IMR-90 (cell line): Measurements from ENCODE around the gene C2orf49. TPM values are rescaled to one million over a fixed set of nuclear protein-coding genes. Genes with fewer than 3 reads are reported as not detected.

ENCODE experiments used
- ATAC-seq: fragments of 200-7000 bp; cut with Tn5 transposase; 2 replicates; pipeline ENCODE4 v1.9.1; 2020; ENCODE audit warnings: low read depth, mild to moderate bottlenecking, moderate library complexity
- BruUV-seq: library from RNA; stranded (reverse); fragments of 400-500 nt; replicated peaks from 2 replicates; lab custom pipeline; 2021; lab: Mats Ljungman, UMichigan
- CTCF ChIA-PET: fragments of 300-600 bp; formaldehyde crosslinking; extraction: SDS; loops from one replicate; lab custom pipeline; 2021; ENCODE audit warnings: antibody characterized with exemption; lab: Yijun Ruan, JAX
- POLR2A ChIA-PET: fragments of 300-600 bp; sonication (Branson Sonifier 250); formaldehyde crosslinking; loops from one replicate; lab custom pipeline; 2022; ENCODE audit warnings: antibody characterized with exemption; ENCODE audit not compliant: unreplicated experiment; lab: Charles Lee
- DNase-seq: peaks from one replicate; pipeline ENCODE4 v3.0.0; 2013
- H2AFZ ChIP-seq: replicated peaks from 2 replicates; pipeline ENCODE3; 2013; ENCODE audit warnings: low read length, mild to moderate bottlenecking; ENCODE audit not compliant: poor library complexity
- H2AK5ac ChIP-seq: 2 replicates; pipeline ENCODE4 v1.6.1; 2013; ENCODE audit warnings: low read depth, low read length, inconsistent platforms
- H2AK9ac ChIP-seq: replicated peaks from 2 replicates; pipeline ENCODE3; 2013; ENCODE audit warnings: mild to moderate bottlenecking, low read depth, low read length, moderate library complexity; ENCODE audit not compliant: poor library complexity
- H2BK120ac ChIP-seq: 2 replicates; pipeline ENCODE4 v1.6.1; 2013; ENCODE audit warnings: low read depth, low read length, inconsistent platforms
- H2BK15ac ChIP-seq: 3 replicates; pipeline ENCODE4 v1.6.1; 2013; ENCODE audit warnings: low read depth, low read length, inconsistent platforms
- H2BK20ac ChIP-seq: 2 replicates; pipeline ENCODE4 v1.6.1; 2013; ENCODE audit warnings: low read depth, mild to moderate bottlenecking, inconsistent platforms, low read length, moderate library complexity
- H2BK5ac ChIP-seq: 2 replicates; pipeline ENCODE4 v1.6.1; 2013; ENCODE audit warnings: mild to moderate bottlenecking, low read depth, low read length, inconsistent platforms; ENCODE audit not compliant: poor library complexity, severe bottlenecking
- H3K14ac ChIP-seq: replicated peaks from 2 replicates; pipeline ENCODE4 v1.6.1; 2013; ENCODE audit warnings: low read depth, low read length, inconsistent platforms
- H3K18ac ChIP-seq: 2 replicates; pipeline ENCODE4 v1.6.1; 2013; ENCODE audit warnings: low read depth, low read length, control low read depth
- H3K23ac ChIP-seq: 2 replicates; pipeline ENCODE4 v1.6.1; 2013; ENCODE audit warnings: low read depth, low read length, inconsistent platforms
- H3K27ac ChIP-seq: 2 replicates; pipeline ENCODE4 v1.5.1; 2013; ENCODE audit warnings: mild to moderate bottlenecking, control low read depth, low read length; ENCODE audit not compliant: insufficient read depth
- H3K27me3 ChIP-seq: 2 replicates; pipeline ENCODE4 v1.6.1; 2013; ENCODE audit warnings: low read length; ENCODE audit not compliant: control insufficient read depth, insufficient read depth
- H3K36me3 ChIP-seq: 2 replicates; pipeline ENCODE4 v1.6.1; 2013; ENCODE audit warnings: low read length, mixed read lengths; ENCODE audit not compliant: control insufficient read depth, insufficient read depth
- H3K4ac ChIP-seq: 2 replicates; pipeline ENCODE4 v1.6.1; 2013; ENCODE audit warnings: low read depth, low read length, inconsistent platforms
- H3K4me1 ChIP-seq: 2 replicates; pipeline ENCODE4 v1.6.1; 2013; ENCODE audit warnings: low read length, mixed read lengths; ENCODE audit not compliant: control insufficient read depth, insufficient read depth
- H3K4me2 ChIP-seq: 2 replicates; pipeline ENCODE4 v1.6.1; 2013; ENCODE audit warnings: low read depth, mild to moderate bottlenecking, control low read depth, low read length, moderate library complexity
- H3K4me3 ChIP-seq: 2 replicates; pipeline ENCODE4 v1.5.1; 2013; ENCODE audit warnings: low read depth, mild to moderate bottlenecking, control low read depth, low read length, moderate library complexity; ENCODE audit not compliant: insufficient read depth
- H3K56ac ChIP-seq: 2 replicates; pipeline ENCODE4 v1.6.1; 2013; ENCODE audit warnings: low read length, inconsistent platforms; ENCODE audit not compliant: insufficient read depth; ENCODE audit errors: extremely low read depth
- H3K79me1 ChIP-seq, 2 experiments: 2 replicates each; pipeline ENCODE4 v1.6.1; 2013; ENCODE audit warnings: low read length in 2 of 2, inconsistent platforms in 1 of 2, low read depth in 1 of 2
- H3K9ac ChIP-seq: 2 replicates; pipeline ENCODE4 v1.6.1; 2013; ENCODE audit warnings: low read depth, low read length, control low read depth
- H3K9me1 ChIP-seq: 2 replicates; pipeline ENCODE4 v1.6.1; 2013; ENCODE audit warnings: low read length, inconsistent platforms; ENCODE audit not compliant: insufficient read depth
- H3K9me3 ChIP-seq: 2 replicates; pipeline ENCODE4 v1.6.1; 2013; ENCODE audit warnings: low read length; ENCODE audit not compliant: control insufficient read depth, insufficient read depth
- H4K20me1 ChIP-seq: 2 replicates; pipeline ENCODE4 v1.6.1; 2013; ENCODE audit warnings: low read length, inconsistent platforms; ENCODE audit not compliant: insufficient read depth
- H4K5ac ChIP-seq: 2 replicates; pipeline ENCODE4 v1.6.1; 2013; ENCODE audit warnings: mild to moderate bottlenecking, low read depth, low read length, control low read depth
- H4K8ac ChIP-seq, 2 experiments: 2 replicates each; pipeline ENCODE4 v1.6.1; 2013; ENCODE audit warnings: low read depth in 2 of 2, low read length in 2 of 2, control low read depth in 1 of 2, inconsistent platforms in 1 of 2
- H4K91ac ChIP-seq: 2 replicates; pipeline ENCODE4 v1.6.1; 2013; ENCODE audit warnings: low read depth, low read length, inconsistent platforms; ENCODE audit not compliant: insufficient read depth
- FOS ChIP-seq: fragments of 150-350 bp; IDR thresholded peaks from 2 replicates; pipeline ENCODE4 v1.6.1; 2016; ENCODE audit warnings: low read depth, low read length
- MAZ ChIP-seq: IDR thresholded peaks from 2 replicates; pipeline ENCODE4 v1.6.1; 2012; ENCODE audit warnings: low read depth, mild to moderate bottlenecking, low read length, improper control_type of control experiment, moderate library complexity, borderline replicate concordance
- MXI1 ChIP-seq: IDR thresholded peaks from 2 replicates; pipeline ENCODE4 v1.6.1; 2012; ENCODE audit warnings: low read depth, mild to moderate bottlenecking, low read length, moderate library complexity, borderline replicate concordance
- POLR2A ChIP-seq: IDR thresholded peaks from 2 replicates; pipeline ENCODE4 v1.6.1; 2012; ENCODE audit warnings: mild to moderate bottlenecking, low read depth, low read length
- RAD21 ChIP-seq: IDR thresholded peaks from 2 replicates; pipeline ENCODE4 v1.6.1; 2012; ENCODE audit warnings: low read length, improper control_type of control experiment
- RCOR1 ChIP-seq: IDR thresholded peaks from 2 replicates; pipeline ENCODE4 v1.6.1; 2012; ENCODE audit warnings: mild to moderate bottlenecking, low read length, improper control_type of control experiment; ENCODE audit not compliant: insufficient replicate concordance
- RFX5 ChIP-seq: IDR thresholded peaks from 2 replicates; pipeline ENCODE4 v1.8.0; 2012; ENCODE audit warnings: low read depth, mild to moderate bottlenecking, low read length, moderate library complexity
- WGBS, 2 experiments: methylation state at CpG; one replicate each; pipeline versions ENCODE4 v1.1.5 to v1.1.7; 2013; ENCODE audit warnings: missing lambda C conversion rate in 2 of 2; ENCODE audit not compliant: insufficient read length in 1 of 2; ENCODE audit errors: extremely low coverage in 2 of 2; 5-methylcytosine and 5-hydroxymethylcytosine counted together
- dilution Hi-C: fragments of 300-500 bp; cut with HindIII; formaldehyde crosslinking; loops from one replicate; pipeline ENCODE4 v1.14.3; 2018; ENCODE audit warnings: low sequenced_read_pairs; ENCODE audit not compliant: unreplicated experiment
- in situ Hi-C: fragments of 300-500 bp; cut with MboI; formaldehyde crosslinking; loops from 3 replicates; pipeline ENCODE4 v1.14.3; 2019; ENCODE audit warnings: low sequenced_read_pairs, inconsistent platforms, mixed read lengths
- intact Hi-C: fragments of 100-400 bp; cut with micrococcal nuclease; formaldehyde crosslinking; loops from 2 replicates; pipeline ENCODE4 v1.10.0; 2022
- polyA plus RNA-seq, 3 experiments: library from polyadenylated mRNA; depleted of rRNA; stranded (reverse); fragments of >200 nt; gene quantifications; 2 replicates each; pipeline ENCODE4 v1.2.3, GENCODE V29; 2012; ENCODE audit warnings: low replicate concordance in 1 of 3
- total RNA-seq: library from RNA; depleted of rRNA; stranded (reverse); fragments of >200 nt; gene quantifications from 2 replicates; pipeline ENCODE4 v1.2.3, GENCODE V29; 2012
- TF ChIP-seq, protein P1 (sequence below): fragments of 150-350 bp; IDR thresholded peaks from 2 replicates; pipeline ENCODE4 v1.6.1; 2016; ENCODE audit warnings: low read depth, mild to moderate bottlenecking, low read length, moderate library complexity, borderline replicate concordance
- TF ChIP-seq, protein P2 (sequence below): fragments of 150-350 bp; IDR thresholded peaks from 2 replicates; pipeline ENCODE4 v1.6.1; 2017; ENCODE audit warnings: mild to moderate bottlenecking, antibody characterized with exemption, low read length, low read depth

The C2orf49 gene
- total and polyA plus RNA-seq, 2 of the 4 experiments (the other 2 are of a cell fraction) = 3.8 to 8.5 TPM

DNA sequence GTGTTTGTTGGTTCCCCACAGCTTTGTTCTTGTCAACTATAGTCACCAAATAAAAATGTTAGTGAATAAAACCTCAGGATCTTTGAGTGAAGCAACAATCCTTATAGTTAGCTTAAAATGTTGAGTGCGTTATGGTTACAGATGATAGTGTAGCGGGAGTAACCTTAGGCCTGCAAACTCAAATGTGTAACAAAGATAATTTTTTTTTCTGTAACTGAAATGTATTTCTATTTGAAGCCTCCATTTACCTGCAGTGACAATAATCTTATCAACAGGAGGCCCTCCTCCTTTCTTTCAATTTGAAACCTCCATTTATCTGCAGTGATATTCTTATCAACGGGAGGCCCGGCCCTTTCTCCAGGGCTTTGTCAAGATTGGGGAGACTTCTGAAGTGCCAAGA is 3.1 kb upstream of the C2orf49 start:
- no peak overlapping the region for H3K56ac ChIP-seq
- WGBS, 2 experiments = no CpG with 5 or more reads among the region's 4 CpGs
- no peak overlapping the region for H2AK9ac ChIP-seq
- H3K4me3 ChIP-seq = no peak overlapping the region
- dilution Hi-C loops (no loop called here), intact Hi-C loops (no loop called here), in situ Hi-C loops (loop anchor here (25.0 kb wide), 1 partner anchor 453 kb away; no protein-coding TSS in a partner anchor)
- ChIA-PET POLR2A (no interaction called here), CTCF (no interaction called here)
- peaks cover 4% of the 10 kb centered on the region for H3K36me3 ChIP-seq
- no peak overlapping the region for H3K23ac ChIP-seq
- no peak overlapping the region for H3K4me2 ChIP-seq
- H3K9ac ChIP-seq = no peak overlapping the region
- H2BK120ac ChIP-seq = no peak overlapping the region
- BruUV-seq = no TSS peak
- H2AK5ac ChIP-seq = no peak overlapping the region
- no peak overlapping the region for H2AFZ ChIP-seq
- no peak for TF ChIP-seq MAZ
- no peak for TF ChIP-seq FOS
- TF ChIP-seq, protein P1, sequence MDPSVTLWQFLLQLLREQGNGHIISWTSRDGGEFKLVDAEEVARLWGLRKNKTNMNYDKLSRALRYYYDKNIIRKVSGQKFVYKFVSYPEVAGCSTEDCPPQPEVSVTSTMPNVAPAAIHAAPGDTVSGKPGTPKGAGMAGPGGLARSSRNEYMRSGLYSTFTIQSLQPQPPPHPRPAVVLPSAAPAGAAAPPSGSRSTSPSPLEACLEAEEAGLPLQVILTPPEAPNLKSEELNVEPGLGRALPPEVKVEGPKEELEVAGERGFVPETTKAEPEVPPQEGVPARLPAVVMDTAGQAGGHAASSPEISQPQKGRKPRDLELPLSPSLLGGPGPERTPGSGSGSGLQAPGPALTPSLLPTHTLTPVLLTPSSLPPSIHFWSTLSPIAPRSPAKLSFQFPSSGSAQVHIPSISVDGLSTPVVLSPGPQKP = no peak
- TF ChIP-seq POLR2A = no peak
- TF ChIP-seq, protein P2, sequence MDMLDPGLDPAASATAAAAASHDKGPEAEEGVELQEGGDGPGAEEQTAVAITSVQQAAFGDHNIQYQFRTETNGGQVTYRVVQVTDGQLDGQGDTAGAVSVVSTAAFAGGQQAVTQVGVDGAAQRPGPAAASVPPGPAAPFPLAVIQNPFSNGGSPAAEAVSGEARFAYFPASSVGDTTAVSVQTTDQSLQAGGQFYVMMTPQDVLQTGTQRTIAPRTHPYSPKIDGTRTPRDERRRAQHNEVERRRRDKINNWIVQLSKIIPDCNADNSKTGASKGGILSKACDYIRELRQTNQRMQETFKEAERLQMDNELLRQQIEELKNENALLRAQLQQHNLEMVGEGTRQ = no peak
- no peak for TF ChIP-seq RFX5
- no peak for TF ChIP-seq MXI1
- no peak for TF ChIP-seq RAD21
- TF ChIP-seq RCOR1 = no peak
- no peak for DNase-seq
- no peak overlapping the region for H2BK5ac ChIP-seq
- H3K27me3 ChIP-seq = no peaks in the 10 kb centered on the region
- ATAC-seq = no peak
- H4K91ac ChIP-seq = no peak overlapping the region
- no peaks in the 10 kb centered on the region for H3K9me3 ChIP-seq
- no peak overlapping the region for H4K5ac ChIP-seq
- H2BK20ac ChIP-seq = no peak overlapping the region
- H4K20me1 ChIP-seq = no peaks in the 10 kb centered on the region; the same call in 1 of the 2 replicates
- peaks cover 5% of the 10 kb centered on the region; the same call in 1 of the 2 replicates for H3K4me1 ChIP-seq
- peaks cover 6% of the 10 kb centered on the region; the same call in 1 of the 2 replicates for H3K9me1 ChIP-seq
- H3K79me1 ChIP-seq = peaks cover 14 to 40% of the 10 kb centered on the region in 2 experiments
- no peak overlapping the region for H2BK15ac ChIP-seq
- no peak overlapping the region for H3K27ac ChIP-seq
- no peak overlapping the region for H3K4ac ChIP-seq
- no peak overlapping the region for H3K14ac ChIP-seq
- no peak overlapping the region for H3K18ac ChIP-seq
- H4K8ac ChIP-seq = no peak overlapping the region
